Endothelial cell of umbilical vein (primary cell): ENCODE measurements around the gene PRUNE2. TPM values are rescaled to one million over a fixed set of nuclear protein-coding genes. Genes with fewer than 3 reads are reported as not detected.

ENCODE experiments used
- BruUV-seq: library from RNA; stranded (reverse); fragments of 400-500 nt; replicated peaks from 2 replicates; lab custom pipeline; 2021; lab: Mats Ljungman, UMichigan
- CTCF ChIA-PET: fragments of 300-600, 350-600 bp; sonication (Branson Sonifier 250); formaldehyde crosslinking; loops from one replicate; lab custom pipeline; 2021; ENCODE audit warnings: antibody characterized with exemption, inconsistent platforms; lab: Charles Lee
- POLR2A ChIA-PET: fragments of 300-600, 350-600 bp; sonication (Branson Sonifier 250); formaldehyde crosslinking; loops from one replicate; lab custom pipeline; 2021; ENCODE audit warnings: antibody characterized with exemption, inconsistent platforms; lab: Charles Lee
- DNase-seq: peaks from one replicate; pipeline ENCODE4 v3.0.0-alpha.2; 2011; ENCODE audit warnings: low read depth, low spot score
- FAIRE-seq: peaks from 2 replicates; lab custom pipeline; 2011; peaks lifted over from hg19 to GRCh38; lab: Jason Lieb, UNC
- H2AFZ ChIP-seq: 2 replicates; pipeline ENCODE4 v1.6.0; 2012; ENCODE audit warnings: low read depth, low read length, control low read depth, inconsistent platforms
- H3K27ac ChIP-seq: 2 replicates; pipeline ENCODE4 v1.5.1; 2011; ENCODE audit warnings: low read depth, mild to moderate bottlenecking, control low read depth, low read length, moderate library complexity; ENCODE audit not compliant: insufficient read depth
- H3K27me3 ChIP-seq, 2 experiments: 2 replicates each; pipeline versions ENCODE4 v1.6.0 to v1.6.1; 2011; ENCODE audit warnings: low read length in 2 of 2, mixed read lengths in 1 of 2; ENCODE audit not compliant: control insufficient read depth in 2 of 2, insufficient read depth in 2 of 2
- H3K36me3 ChIP-seq, 2 experiments: 2 replicates in 1 of 2; 3 replicates in 1 of 2; pipeline ENCODE4 v1.5.1; 2011; ENCODE audit warnings: low read length in 2 of 2, mild to moderate bottlenecking in 1 of 2, moderate library complexity in 1 of 2; ENCODE audit not compliant: control insufficient read depth in 2 of 2, insufficient read depth in 2 of 2; ENCODE audit errors: extremely low read depth in 1 of 2
- H3K4me1 ChIP-seq: 3 replicates; pipeline ENCODE4 v1.5.1; 2011; ENCODE audit warnings: mild to moderate bottlenecking, low read length; ENCODE audit not compliant: control insufficient read depth, insufficient read depth; ENCODE audit errors: extremely low read depth
- H3K4me2 ChIP-seq: 2 replicates; pipeline ENCODE4 v1.6.1; 2011; ENCODE audit warnings: low read length, control low read depth, mixed read lengths; ENCODE audit not compliant: insufficient read depth
- H3K4me3 ChIP-seq, 3 experiments: fragments of 200-600 bp in 1 of 3; sonication (generic), shearing (Covaris generic) in 1 of 3; replicated peaks in 1 of 3; 2 replicates each; pipeline ENCODE4 v1.5.1; 2011 to 2016; ENCODE audit warnings: control low read depth in 3 of 3, low read length in 3 of 3, mild to moderate bottlenecking in 2 of 3, inconsistent platforms in 1 of 3, low read depth in 1 of 3, moderate library complexity in 1 of 3; ENCODE audit not compliant: insufficient read depth in 1 of 3
- H3K79me2 ChIP-seq: 2 replicates; pipeline ENCODE4 v1.6.0; 2012; ENCODE audit warnings: low read length, inconsistent platforms; ENCODE audit not compliant: control insufficient read depth, insufficient read depth
- H3K9ac ChIP-seq: replicated peaks from 2 replicates; pipeline ENCODE3; 2011; ENCODE audit warnings: low read length, control low read depth; ENCODE audit not compliant: insufficient read depth; ENCODE audit errors: extremely low read depth
- H3K9me1 ChIP-seq: replicated peaks from 3 replicates; pipeline ENCODE4 v1.6.0; 2011; ENCODE audit warnings: mild to moderate bottlenecking, low read length; ENCODE audit not compliant: control insufficient read depth, insufficient read depth; ENCODE audit errors: extremely low read depth
- H3K9me3 ChIP-seq: replicated peaks from 2 replicates; pipeline ENCODE4 v1.5.1; 2012; ENCODE audit warnings: low read length, inconsistent platforms; ENCODE audit not compliant: control insufficient read depth, insufficient read depth
- H4K20me1 ChIP-seq: replicated peaks from 2 replicates; pipeline ENCODE3; 2011; ENCODE audit warnings: mild to moderate bottlenecking, low read length; ENCODE audit not compliant: control insufficient read depth, insufficient read depth; ENCODE audit errors: extremely low read depth
- CTCF ChIP-seq, 2 donors: IDR thresholded peaks; 1 replicate in 1 of 2; 2 replicates in 1 of 2; pipeline ENCODE4 v1.5.1; 2011; ENCODE audit warnings: low read length in 2 of 2, mild to moderate bottlenecking in 2 of 2, moderate library complexity in 2 of 2, control low read depth in 1 of 2, inconsistent platforms in 1 of 2, low read depth in 1 of 2; ENCODE audit not compliant: insufficient read depth in 1 of 2; ENCODE audit errors: extremely low read depth in 1 of 2
- EZH2 ChIP-seq: IDR thresholded peaks from 2 replicates; pipeline ENCODE4 v1.6.1; 2012; ENCODE audit warnings: borderline replicate concordance, low read depth, mild to moderate bottlenecking, moderate library complexity, low read length, inconsistent platforms; ENCODE audit not compliant: severe bottlenecking
- FOS ChIP-seq: IDR thresholded peaks from 2 replicates; pipeline ENCODE4 v1.6.1; 2011; ENCODE audit warnings: mild to moderate bottlenecking, low read length, moderate library complexity, borderline replicate concordance; ENCODE audit not compliant: insufficient read depth
- GATA2 ChIP-seq: IDR thresholded peaks from 2 replicates; pipeline ENCODE4 v1.7.0; 2011; ENCODE audit warnings: low read depth, mild to moderate bottlenecking, moderate library complexity, mixed read lengths, low read length; ENCODE audit not compliant: insufficient read length, insufficient read depth
- JUN ChIP-seq: IDR thresholded peaks from 2 replicates; pipeline ENCODE4 v1.6.1; 2011; ENCODE audit warnings: borderline replicate concordance, low read depth; ENCODE audit not compliant: insufficient read length, insufficient read depth
- MAX ChIP-seq: IDR thresholded peaks from 2 replicates; pipeline ENCODE4 v1.6.1; 2011; ENCODE audit not compliant: insufficient read depth, insufficient read length
- MYC ChIP-seq: IDR thresholded peaks from one replicate; pipeline ENCODE4 v1.6.1; 2011; ENCODE audit warnings: mild to moderate bottlenecking, low read depth, low read length
- POLR2A ChIP-seq: IDR thresholded peaks from 2 replicates; pipeline ENCODE4 v1.6.1; 2012; ENCODE audit warnings: low read depth, mild to moderate bottlenecking, control low read depth, low read length
- POLR2AphosphoS5 ChIP-seq: IDR thresholded peaks from 2 replicates; pipeline ENCODE4 v1.6.1; 2012; ENCODE audit warnings: low read depth, mild to moderate bottlenecking, control low read depth, low read length, moderate library complexity; ENCODE audit not compliant: insufficient read depth
- dilution Hi-C: fragments of 300-500 bp; cut with MboI; formaldehyde crosslinking; loops from one replicate; pipeline ENCODE4 v1.15.0; 2019; ENCODE audit warnings: low sequenced_read_pairs; ENCODE audit not compliant: extremely low pct_ligation_motif_present
- intact Hi-C: fragments of 100-400 bp; cut with micrococcal nuclease; formaldehyde crosslinking; loops from one replicate; pipeline ENCODE4 v1.10.0; 2022
- polyA plus RNA-seq, 4 experiments: library from polyadenylated mRNA; depleted of rRNA in 3 of 4; stranded (reverse) in 3 of 4; unstranded in 1 of 4; fragments of >200 nt; gene quantifications; 2 replicates each; pipeline versions ENCODE4 v1.2.1 to v1.2.3, GENCODE V29; 2011 to 2012; ENCODE audit warnings: missing spikeins in 1 of 4
- total RNA-seq: library from RNA; stranded (reverse); gene quantifications from 2 replicates; pipeline ENCODE4 v1.2.3, GENCODE V29; 2021

The PRUNE2 gene
- total and polyA plus RNA-seq, 2 donors (not counting 3 experiments of a cell fraction or from before 2014, with no cell fraction given), result 15.8 to 21.7 TPM

DNA sequence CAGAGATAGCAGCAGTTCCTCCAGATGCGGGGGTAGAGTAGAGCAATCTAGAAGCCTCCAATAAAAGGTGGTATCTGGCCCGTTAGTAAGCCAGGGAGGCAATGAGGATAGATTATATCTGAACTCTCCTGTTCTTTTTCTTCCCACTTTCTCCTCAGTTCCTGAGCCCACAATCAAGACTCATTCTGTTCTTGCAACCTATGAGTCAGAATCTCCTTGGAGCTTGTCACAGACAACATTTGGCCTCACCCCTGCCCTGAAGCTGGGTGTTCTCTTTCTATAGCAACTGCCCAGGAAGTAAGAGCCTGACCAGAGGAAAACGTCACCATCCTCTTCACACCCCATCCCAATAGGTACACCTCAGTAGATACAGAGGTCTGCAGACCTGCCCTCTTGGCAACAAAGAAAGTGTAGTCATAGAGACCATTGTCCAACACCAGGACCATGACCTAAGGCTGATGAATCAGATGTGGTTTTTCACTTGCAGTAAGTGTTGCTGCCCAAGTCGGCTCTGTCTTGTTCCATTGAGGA is 218.0 kb downstream of the PRUNE2 start:
- ChIA-PET POLR2A (no interaction called here), CTCF (interaction anchor here (0.6 to 4.0 kb wide), 8 partner anchors 9 to 294 kb away, joined by 3 to 20 read pairs (median 4); partner anchors contain the start of gene RFK)
- Histone ChIP-seq H3K27me3 (no peaks in the 10 kb centered on the region), H3K4me2 (peak overlapping the region; percentile 25), H3K4me3 (no peak overlapping the region), H3K9me1 (no peaks in the 10 kb centered on the region), H3K4me1 (peaks cover 41% of the 10 kb centered on the region), H3K79me2 (no peaks in the 10 kb centered on the region), H3K27ac (peak overlapping the region; percentile 80), H4K20me1 (no peaks in the 10 kb centered on the region), H3K9me3 (no peaks in the 10 kb centered on the region), H2AFZ (no peak overlapping the region), H3K36me3 (no peaks in the 10 kb centered on the region), H3K9ac (peak overlapping the region; percentile 61)
- no TSS peak for BruUV-seq
- DNase-seq (peak; percentile 91), FAIRE-seq (peak; percentile 98)
- dilution Hi-C loops, result no loop called here
- TF ChIP-seq MYC (no peak), EZH2 (no peak), CTCF (IDR thresholded peaks at IDR 0.05; ENCODE audit: extremely low read depth in 1 of 2, insufficient read depth in 1 of 2, low read depth in 1 of 2, low read length in 2 of 2) (no peak), POLR2A (peak; percentile 29), JUN (peak; percentile 83), GATA2 (peak; percentile 78), POLR2AphosphoS5 (no peak), FOS (peak; percentile 96), MAX (no peak)
- intact Hi-C loops, result loop anchor here (1.0 to 2.0 kb wide), 3 partner anchors 11 to 33 kb away; no protein-coding TSS in a partner anchor
